Tibial nerve (tissue), 3 donors: ENCODE data around the gene ZFP1.

ENCODE experiments used
- POLR2A ChIP-seq, 2 donors: fragments of 450-650 bp; IDR thresholded peaks; one replicate each; pipeline ENCODE4 v1.6.1; 2017; ENCODE audit warnings: antibody characterized with exemption in 2 of 2, mild to moderate bottlenecking in 2 of 2, moderate library complexity in 2 of 2
- TF ChIP-seq, protein P1 (sequence below), 5 experiments: fragments of 200-600 bp in 3 of 5; fragments of 450-650 bp in 2 of 5; sonication (generic) in 3 of 5; IDR thresholded peaks; one replicate each; pipeline ENCODE4 v1.5.1; 2016 to 2019; ENCODE audit warnings: antibody characterized with exemption in 5 of 5, mild to moderate bottlenecking in 3 of 5, moderate library complexity in 2 of 5

DNA sequence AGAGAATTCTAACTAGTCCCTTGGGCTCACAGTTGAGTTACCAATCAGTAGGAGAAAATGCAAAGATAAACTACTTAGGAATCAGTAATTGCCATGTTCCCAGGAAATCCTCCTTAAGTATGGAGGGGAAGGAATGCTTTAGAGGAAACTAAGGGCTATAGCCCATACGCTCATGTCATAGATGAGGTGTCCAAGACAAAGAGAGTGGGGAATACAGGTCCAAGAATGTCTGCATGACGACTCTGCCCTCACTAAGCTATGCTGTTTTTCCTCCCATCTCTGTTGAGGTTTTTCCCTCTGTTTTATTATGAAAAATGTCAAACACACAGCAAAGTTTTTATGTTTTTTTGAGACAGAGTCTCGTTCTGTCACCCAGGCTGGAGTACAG, 47.7 kb upstream of the ZFP1 start:
- TF ChIP-seq, protein P1, sequence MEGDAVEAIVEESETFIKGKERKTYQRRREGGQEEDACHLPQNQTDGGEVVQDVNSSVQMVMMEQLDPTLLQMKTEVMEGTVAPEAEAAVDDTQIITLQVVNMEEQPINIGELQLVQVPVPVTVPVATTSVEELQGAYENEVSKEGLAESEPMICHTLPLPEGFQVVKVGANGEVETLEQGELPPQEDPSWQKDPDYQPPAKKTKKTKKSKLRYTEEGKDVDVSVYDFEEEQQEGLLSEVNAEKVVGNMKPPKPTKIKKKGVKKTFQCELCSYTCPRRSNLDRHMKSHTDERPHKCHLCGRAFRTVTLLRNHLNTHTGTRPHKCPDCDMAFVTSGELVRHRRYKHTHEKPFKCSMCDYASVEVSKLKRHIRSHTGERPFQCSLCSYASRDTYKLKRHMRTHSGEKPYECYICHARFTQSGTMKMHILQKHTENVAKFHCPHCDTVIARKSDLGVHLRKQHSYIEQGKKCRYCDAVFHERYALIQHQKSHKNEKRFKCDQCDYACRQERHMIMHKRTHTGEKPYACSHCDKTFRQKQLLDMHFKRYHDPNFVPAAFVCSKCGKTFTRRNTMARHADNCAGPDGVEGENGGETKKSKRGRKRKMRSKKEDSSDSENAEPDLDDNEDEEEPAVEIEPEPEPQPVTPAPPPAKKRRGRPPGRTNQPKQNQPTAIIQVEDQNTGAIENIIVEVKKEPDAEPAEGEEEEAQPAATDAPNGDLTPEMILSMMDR (IDR thresholded peaks at IDR 0.05) = no peak
- no peak for TF ChIP-seq POLR2A (IDR thresholded peaks at IDR 0.05)
